PC-9 (cell line): ENCODE results near the gene TERT.

Experiments
- EZH2 ChIP-seq: fragments of 200-600 bp; sonication (generic); IDR thresholded peaks from 2 replicates; pipeline ENCODE4 v1.8.0; 2017; ENCODE audit warnings: antibody characterized with exemption, low read depth
- TF ChIP-seq, protein P1 (sequence below): fragments of 200-600 bp; sonication (generic); conservative IDR thresholded peaks from 2 replicates; pipeline ENCODE4 v1.6.1; 2017; ENCODE audit warnings: mixed run types, antibody characterized with exemption, mild to moderate bottlenecking, moderate library complexity

DNA sequence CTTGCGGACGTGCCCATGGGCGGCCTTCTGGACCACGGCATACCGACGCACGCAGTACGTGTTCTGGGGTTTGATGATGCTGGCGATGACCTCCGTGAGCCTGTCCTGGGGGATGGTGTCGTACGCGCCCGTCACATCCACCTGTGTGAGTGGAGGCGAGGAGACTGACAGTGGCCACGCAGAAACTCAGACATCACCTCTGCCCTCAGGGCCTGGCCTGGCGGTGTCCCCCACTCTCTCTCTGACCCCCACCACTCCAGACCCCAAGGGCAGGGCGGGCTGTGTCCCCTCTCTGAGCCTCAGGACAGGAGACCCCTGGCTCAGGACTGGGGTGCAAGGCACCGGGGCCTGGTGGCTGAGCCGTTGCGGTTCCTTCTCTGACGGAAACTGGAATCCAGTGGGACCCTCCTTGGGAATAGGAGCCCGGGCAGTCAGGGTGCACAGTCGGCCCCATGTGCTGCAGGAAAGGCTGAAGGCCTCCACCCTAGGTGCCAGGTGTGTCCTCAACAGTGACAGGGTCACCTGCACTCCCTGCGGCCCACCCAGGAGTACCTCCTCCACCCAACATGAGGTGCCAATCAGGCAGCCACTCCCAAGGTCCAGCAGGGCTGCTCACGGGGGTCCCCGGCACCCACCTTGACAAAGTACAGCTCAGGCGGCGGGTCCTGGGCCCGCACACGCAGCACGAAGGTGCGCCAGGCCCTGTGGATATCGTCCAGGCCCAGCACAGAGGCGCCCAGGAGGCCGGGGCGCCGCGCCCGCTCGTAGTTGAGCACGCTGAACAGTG is 16.0 kb downstream of the TERT start:
- TF ChIP-seq, protein P1, sequence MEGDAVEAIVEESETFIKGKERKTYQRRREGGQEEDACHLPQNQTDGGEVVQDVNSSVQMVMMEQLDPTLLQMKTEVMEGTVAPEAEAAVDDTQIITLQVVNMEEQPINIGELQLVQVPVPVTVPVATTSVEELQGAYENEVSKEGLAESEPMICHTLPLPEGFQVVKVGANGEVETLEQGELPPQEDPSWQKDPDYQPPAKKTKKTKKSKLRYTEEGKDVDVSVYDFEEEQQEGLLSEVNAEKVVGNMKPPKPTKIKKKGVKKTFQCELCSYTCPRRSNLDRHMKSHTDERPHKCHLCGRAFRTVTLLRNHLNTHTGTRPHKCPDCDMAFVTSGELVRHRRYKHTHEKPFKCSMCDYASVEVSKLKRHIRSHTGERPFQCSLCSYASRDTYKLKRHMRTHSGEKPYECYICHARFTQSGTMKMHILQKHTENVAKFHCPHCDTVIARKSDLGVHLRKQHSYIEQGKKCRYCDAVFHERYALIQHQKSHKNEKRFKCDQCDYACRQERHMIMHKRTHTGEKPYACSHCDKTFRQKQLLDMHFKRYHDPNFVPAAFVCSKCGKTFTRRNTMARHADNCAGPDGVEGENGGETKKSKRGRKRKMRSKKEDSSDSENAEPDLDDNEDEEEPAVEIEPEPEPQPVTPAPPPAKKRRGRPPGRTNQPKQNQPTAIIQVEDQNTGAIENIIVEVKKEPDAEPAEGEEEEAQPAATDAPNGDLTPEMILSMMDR, result no peak
- no peak for TF ChIP-seq EZH2
